Naive thymus-derived CD4-positive, alpha-beta T cell (primary cell): ENCODE data around the gene SHISAL2A. TPM values are rescaled to one million over a fixed set of nuclear protein-coding genes. Genes with fewer than 3 reads are reported as not detected.

Experiments used
- ATAC-seq: fragments of 150-1000 bp; cut with Tn5 transposase; 2 replicates; pipeline ENCODE4 v1.10.0; 2021; ENCODE audit warnings: mild to moderate bottlenecking, moderate library complexity
- CTCF ChIA-PET: fragments of 350-600 bp; sonication (Branson Sonifier 250); formaldehyde crosslinking; loops from one replicate; lab custom pipeline; 2021; ENCODE audit warnings: antibody characterized with exemption; lab: Charles Lee
- POLR2A ChIA-PET: fragments of 350-600 bp; sonication (Branson Sonifier 250); formaldehyde crosslinking; loops from one replicate; lab custom pipeline; 2021; ENCODE audit warnings: antibody characterized with exemption, inconsistent platforms; lab: Charles Lee
- DNase-seq, 9 donors: peaks; one replicate each; pipeline versions ENCODE4 v3.0.0 to v3.0.0-alpha.2; 2020 to 2022; ENCODE audit warnings: mixed read lengths in 1 of 9
- H3K27ac ChIP-seq: one replicate; pipeline ENCODE4 v1.7.0; 2013; ENCODE audit warnings: mild to moderate bottlenecking, low read depth, low read length, moderate library complexity
- H3K27me3 ChIP-seq, 2 donors: one replicate each; pipeline ENCODE4 v1.7.0; 2013; ENCODE audit warnings: low read length in 2 of 2, mild to moderate bottlenecking in 2 of 2, moderate library complexity in 2 of 2; ENCODE audit not compliant: control insufficient read depth in 2 of 2, insufficient read depth in 2 of 2
- H3K36me3 ChIP-seq, 3 experiments: 1 replicate in 2 of 3; 2 replicates in 1 of 3; pipeline ENCODE4 v1.7.0; 2013; ENCODE audit warnings: low read length in 3 of 3, mild to moderate bottlenecking in 3 of 3, moderate library complexity in 1 of 3; ENCODE audit not compliant: insufficient read depth in 3 of 3, control insufficient read depth in 2 of 3
- H3K4me1 ChIP-seq, 2 donors: one replicate each; pipeline ENCODE4 v1.7.0; 2013; ENCODE audit warnings: low read length in 2 of 2, mild to moderate bottlenecking in 2 of 2, moderate library complexity in 1 of 2; ENCODE audit not compliant: control insufficient read depth in 2 of 2, insufficient read depth in 2 of 2
- H3K4me3 ChIP-seq: 2 replicates; pipeline ENCODE4 v1.7.0; 2013; ENCODE audit warnings: mild to moderate bottlenecking, low read length
- H3K9me3 ChIP-seq, 3 experiments: 1 replicate in 2 of 3; 2 replicates in 1 of 3; pipeline ENCODE4 v1.7.0; 2013; ENCODE audit warnings: low read length in 3 of 3; ENCODE audit not compliant: control insufficient read depth in 2 of 3
- H3K27ac Mint-ChIP-seq, 9 donors: one replicate each; pipeline ENCODE4 v1.8.0; 2020 to 2022; ENCODE audit warnings: mixed read lengths in 9 of 9, mild to moderate bottlenecking in 8 of 9, moderate library complexity in 5 of 9, inconsistent platforms in 2 of 9
- H3K27me3 Mint-ChIP-seq, 5 donors: one replicate each; pipeline ENCODE4 v1.8.0; 2021 to 2022; ENCODE audit warnings: mixed read lengths in 5 of 5, mild to moderate bottlenecking in 1 of 5
- H3K36me3 Mint-ChIP-seq, 5 donors: one replicate each; pipeline ENCODE4 v1.8.0; 2020 to 2022; ENCODE audit warnings: mixed read lengths in 5 of 5, mild to moderate bottlenecking in 3 of 5, inconsistent platforms in 1 of 5
- H3K4me1 Mint-ChIP-seq, 7 donors: one replicate each; pipeline ENCODE4 v1.8.0; 2020 to 2022; ENCODE audit warnings: mixed read lengths in 7 of 7, mild to moderate bottlenecking in 3 of 7, inconsistent platforms in 1 of 7
- H3K4me3 Mint-ChIP-seq, 10 donors: one replicate each; pipeline ENCODE4 v1.8.0; 2020 to 2022; ENCODE audit warnings: mild to moderate bottlenecking in 10 of 10, mixed read lengths in 10 of 10, moderate library complexity in 6 of 10, inconsistent platforms in 2 of 10
- H3K9me3 Mint-ChIP-seq, 11 donors: one replicate each; pipeline ENCODE4 v1.8.0; 2020 to 2022; ENCODE audit warnings: mixed read lengths in 11 of 11, mild to moderate bottlenecking in 4 of 11, inconsistent platforms in 1 of 11, moderate library complexity in 1 of 11
- intact Hi-C, 2 donors: fragments of 100-400 bp; cut with micrococcal nuclease; formaldehyde crosslinking; loops; one replicate each; pipeline ENCODE4 v1.15.1; 2023
- polyA plus RNA-seq, 2 donors: library from polyadenylated mRNA; unstranded; fragments of 300-500 nt; fragmentation: Illumina TruSeq; gene quantifications; one replicate each; pipeline ENCODE4 v1.2.3, GENCODE V29; 2021
- total RNA-seq, 6 experiments: library from RNA in 5 of 6; stranded (reverse) in 5 of 6; gene quantifications; 1 replicate in 5 of 6; 2 replicates in 1 of 6; pipeline ENCODE4 v1.2.3 and lab custom pipeline; 2021 to 2026

SHISAL2A gene
- total and polyA plus RNA-seq, 7 experiments from 2014 or later: 6.8 to 87.1 (median 47.6) TPM

DNA sequence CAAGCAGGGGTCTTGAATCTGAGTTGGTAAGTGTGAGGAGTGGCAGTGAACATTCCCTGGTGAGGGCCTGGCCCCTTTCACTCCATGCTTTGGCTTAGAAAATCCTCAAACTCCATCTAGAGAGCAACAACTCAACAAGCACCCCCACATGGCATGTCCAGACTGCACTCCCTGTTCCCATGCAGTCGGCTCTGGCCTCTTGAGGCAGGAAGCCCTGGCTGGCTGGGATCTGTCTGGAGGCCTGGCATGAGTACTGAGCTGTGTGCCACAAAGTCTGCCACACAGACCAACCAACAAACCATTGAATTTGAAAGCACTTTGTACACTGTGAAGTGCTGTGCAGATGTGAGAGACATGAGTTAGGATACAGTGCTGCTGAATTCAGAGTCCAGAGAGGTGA, 40.0 kb downstream of the SHISAL2A start:
- peaks cover 0 to 56% (median 24%) of the 10 kb centered on the region in 3 experiments for H3K36me3 ChIP-seq
- no peak overlapping the region for H3K27ac ChIP-seq
- H3K9me3 ChIP-seq: no peaks in the 10 kb centered on the region
- intact Hi-C loops: no loop called here
- no peak overlapping the region for H3K4me3 ChIP-seq
- H3K36me3 Mint-ChIP-seq: peaks cover 4 to 62% (median 15%) of the 10 kb centered on the region in 5 donors
- ChIA-PET POLR2A (no interaction called here), CTCF (interaction anchor here (0.6 kb wide), 1 partner anchor 23 kb away, joined by 3 read pairs; no protein-coding TSS in a partner anchor)
- no peaks in the 10 kb centered on the region for H3K27me3 Mint-ChIP-seq
- H3K27me3 ChIP-seq: no peaks in the 10 kb centered on the region
- no peak overlapping the region for H3K4me3 Mint-ChIP-seq
- ATAC-seq (no peak), DNase-seq (no peak)
- peak overlapping the region in 2 of 9 donors; percentile 9 to 83 for H3K27ac Mint-ChIP-seq
- no peaks in the 10 kb centered on the region for H3K4me1 ChIP-seq
- H3K9me3 Mint-ChIP-seq: no peaks in the 10 kb centered on the region
- peaks cover 0 to 18% (median 4%) of the 10 kb centered on the region in 7 donors for H3K4me1 Mint-ChIP-seq

DNA sequence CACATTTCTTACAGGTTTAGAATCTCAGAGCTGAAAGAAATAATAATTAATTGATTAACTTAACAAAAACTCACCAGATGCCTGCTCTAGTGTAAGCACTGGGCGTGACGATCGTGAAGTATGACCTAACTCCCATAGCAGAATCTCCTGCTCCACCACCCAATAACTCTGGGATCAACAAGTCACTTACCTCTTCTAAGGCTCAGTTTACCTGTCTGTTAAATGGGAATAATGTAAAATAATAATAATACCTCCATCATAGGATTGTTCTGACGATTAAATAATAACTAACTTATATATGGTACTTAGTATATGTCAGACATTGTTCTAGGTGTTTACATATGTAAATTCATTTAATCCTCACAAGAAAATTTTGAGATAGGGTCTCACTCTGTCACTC, 40.5 kb downstream of the SHISAL2A start:
- no peaks in the 10 kb centered on the region for H3K4me1 ChIP-seq
- POLR2A ChIA-PET: no interaction called here
- H3K27ac ChIP-seq: no peak overlapping the region
- H3K4me3 ChIP-seq: no peak overlapping the region
- intact Hi-C loops: no loop called here
- Mint-ChIP-seq H3K27ac (peak overlapping the region in 3 of 9 donors; percentile 36 to 83 (median 46)), H3K36me3 (peaks cover 4 to 56% (median 15%) of the 10 kb centered on the region in 5 donors), H3K9me3 (no peaks in the 10 kb centered on the region), H3K27me3 (no peaks in the 10 kb centered on the region), H3K4me1 (peaks cover 0 to 18% (median 4%) of the 10 kb centered on the region in 7 donors), H3K4me3 (no peak overlapping the region)
- peaks cover 0 to 50% (median 24%) of the 10 kb centered on the region in 3 experiments for H3K36me3 ChIP-seq
- ATAC-seq (no peak), DNase-seq (no peak)
- H3K27me3 ChIP-seq: no peaks in the 10 kb centered on the region
- H3K9me3 ChIP-seq: no peaks in the 10 kb centered on the region
- CTCF ChIA-PET: interaction anchor here (0.6 kb wide), 1 partner anchor 23 kb away, joined by 3 read pairs; no protein-coding TSS in a partner anchor

DNA sequence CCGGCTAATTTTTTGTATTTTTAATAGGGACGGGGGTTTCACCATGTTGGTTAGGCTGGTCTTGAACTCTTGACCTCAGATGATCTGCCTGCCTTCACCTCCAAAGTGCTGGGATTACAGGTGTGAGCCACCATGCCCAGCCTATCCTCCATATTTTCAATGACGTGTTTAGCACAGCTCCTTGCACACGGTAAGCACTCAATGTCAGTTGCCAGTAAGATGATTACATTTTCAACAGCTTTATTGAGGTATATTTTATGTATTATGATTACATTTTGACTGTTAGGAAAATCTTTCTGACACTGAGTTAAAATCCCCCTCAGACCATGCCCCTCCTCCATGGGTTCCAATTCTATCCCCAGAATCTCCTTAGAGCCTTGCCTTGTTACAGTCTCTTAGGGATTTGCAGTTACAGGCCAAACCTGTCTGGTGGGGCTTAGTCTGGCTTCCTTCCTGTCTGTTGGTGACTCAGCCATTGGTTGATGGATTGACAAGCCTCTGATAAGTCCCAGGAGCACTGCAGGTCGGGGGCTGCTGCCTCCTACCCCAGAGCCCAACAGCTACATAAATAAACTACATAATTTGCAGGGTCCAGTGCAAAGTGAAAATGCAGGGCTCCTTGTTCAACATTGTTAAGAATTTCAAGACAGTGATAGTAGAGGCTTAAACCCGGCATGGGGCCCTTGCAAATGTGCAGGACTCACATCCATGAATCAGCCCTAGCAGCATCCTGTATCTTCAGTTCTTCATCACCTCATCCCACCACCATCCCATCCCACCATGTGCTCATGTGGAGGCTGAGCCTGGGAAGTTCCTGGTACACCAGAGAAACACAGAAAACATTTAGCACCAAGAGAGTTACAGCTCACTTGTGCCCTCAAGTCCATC, 41.8 kb downstream of the SHISAL2A start:
- ChIA-PET CTCF (no interaction called here), POLR2A (no interaction called here)
- H3K27me3 Mint-ChIP-seq: no peaks in the 10 kb centered on the region
- H3K9me3 ChIP-seq: no peaks in the 10 kb centered on the region
- H3K36me3 Mint-ChIP-seq: peaks cover 4 to 48% (median 10%) of the 10 kb centered on the region in 5 donors
- H3K27ac ChIP-seq: no peak overlapping the region
- intact Hi-C loops: no loop called here
- no peak for ATAC-seq
- H3K36me3 ChIP-seq: peaks cover 0 to 38% (median 14%) of the 10 kb centered on the region in 3 experiments
- H3K4me1 ChIP-seq: no peaks in the 10 kb centered on the region
- peak overlapping the region in 4 of 9 donors; percentile 55 to 67 (median 58) for H3K27ac Mint-ChIP-seq
- peak overlapping the region in 1 of 10 donors; percentile 28 for H3K4me3 Mint-ChIP-seq
- no peak for DNase-seq
- no peaks in the 10 kb centered on the region for H3K9me3 Mint-ChIP-seq
- peaks cover 0 to 18% (median 4%) of the 10 kb centered on the region in 7 donors for H3K4me1 Mint-ChIP-seq
- H3K4me3 ChIP-seq: no peak overlapping the region
- H3K27me3 ChIP-seq: no peaks in the 10 kb centered on the region

DNA sequence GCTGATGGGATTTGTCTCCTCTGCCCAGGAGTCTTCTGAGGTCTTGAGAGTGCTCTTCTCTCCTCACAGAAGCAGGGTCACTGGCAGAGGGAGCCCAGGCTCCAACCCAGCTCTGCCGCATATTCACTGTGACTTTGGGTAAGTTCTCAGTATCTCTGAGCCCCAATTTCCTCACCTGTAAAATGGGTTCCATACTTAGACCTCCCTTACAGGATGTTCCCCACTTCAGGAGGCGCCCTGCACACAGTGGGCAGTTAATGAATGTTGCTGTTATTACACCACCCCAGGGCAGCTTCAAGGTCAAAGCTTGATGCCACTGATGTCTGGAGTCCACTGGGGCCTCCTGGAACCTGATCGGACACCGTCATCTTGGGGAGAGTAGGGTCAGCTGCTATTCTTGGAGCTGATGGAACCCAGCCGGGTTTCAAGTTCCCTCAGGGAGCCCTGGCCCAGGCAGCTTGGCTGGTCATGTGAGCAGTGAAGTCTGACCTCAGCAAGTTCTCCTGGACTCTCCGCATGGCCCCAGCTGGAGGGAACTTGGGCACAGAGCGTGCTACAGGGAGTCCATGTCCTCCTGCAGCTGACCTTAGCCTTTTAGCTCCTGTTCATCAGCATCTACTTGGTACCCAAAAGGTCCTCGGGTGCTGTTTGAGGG, 43.4 kb downstream of the SHISAL2A start:
- Histone ChIP-seq H3K27me3 (no peaks in the 10 kb centered on the region), H3K27ac (no peak overlapping the region), H3K4me3 (no peak overlapping the region), H3K36me3 (peaks cover 0 to 32% (median 10%) of the 10 kb centered on the region in 3 experiments), H3K4me1 (no peaks in the 10 kb centered on the region), H3K9me3 (no peaks in the 10 kb centered on the region)
- CTCF ChIA-PET: interaction anchor here (0.7 kb wide), 1 partner anchor 521 kb away, joined by 3 read pairs; no protein-coding TSS in a partner anchor
- Mint-ChIP-seq H3K27me3 (no peaks in the 10 kb centered on the region), H3K27ac (peak overlapping the region in 2 of 9 donors; percentile 14 to 34), H3K4me1 (peaks cover 0 to 18% (median 4%) of the 10 kb centered on the region in 7 donors), H3K9me3 (no peaks in the 10 kb centered on the region), H3K36me3 (peaks cover 0 to 43% (median 7%) of the 10 kb centered on the region in 5 donors), H3K4me3 (no peak overlapping the region)
- ATAC-seq (no peak), DNase-seq (no peak)
- POLR2A ChIA-PET: no interaction called here
- intact Hi-C loops: no loop called here

DNA sequence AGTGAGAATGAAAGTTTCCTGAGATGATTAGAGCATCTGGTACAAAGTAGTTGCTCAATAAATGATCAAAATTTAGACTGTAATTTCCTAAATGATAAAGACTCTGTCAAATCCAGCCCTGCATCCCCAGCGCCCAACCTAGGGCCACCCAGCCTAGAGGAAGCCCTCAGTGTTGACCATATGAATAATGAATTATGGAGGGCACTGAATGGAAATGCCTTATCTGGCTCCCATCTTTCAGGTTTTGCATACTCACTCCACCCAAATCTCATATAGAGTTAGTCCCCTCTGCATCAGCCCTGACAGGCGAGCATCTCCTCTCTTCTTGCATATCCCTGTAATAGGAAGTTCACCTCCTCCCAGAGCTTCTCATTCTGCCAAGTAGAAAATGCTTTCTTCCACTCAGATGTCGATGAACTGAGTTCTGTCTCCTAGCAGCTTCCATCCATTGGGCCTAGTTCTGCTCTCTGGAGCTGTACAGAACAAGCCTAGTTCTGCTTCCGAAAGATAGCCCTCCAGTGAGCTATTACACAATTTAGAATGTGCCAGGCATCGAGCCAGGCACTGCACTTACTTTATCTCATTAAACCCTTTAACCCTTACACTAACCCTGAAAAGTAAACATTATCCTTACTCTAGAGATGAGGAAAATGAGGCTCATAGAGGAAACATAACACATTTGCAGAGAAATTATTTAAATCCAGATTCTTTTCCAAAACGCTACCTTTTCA, 44.3 kb downstream of the SHISAL2A start:
- Histone ChIP-seq H3K4me3 (no peak overlapping the region), H3K9me3 (no peaks in the 10 kb centered on the region), H3K4me1 (no peaks in the 10 kb centered on the region), H3K27me3 (no peaks in the 10 kb centered on the region), H3K36me3 (peaks cover 0 to 31% (median 10%) of the 10 kb centered on the region in 3 experiments), H3K27ac (no peak overlapping the region)
- H3K27ac Mint-ChIP-seq: peak overlapping the region in 5 of 9 donors; percentile 5 to 57 (median 52)
- POLR2A ChIA-PET: interaction anchor here (1.1 kb wide), 1 partner anchor 42 kb away, joined by 3 read pairs; no protein-coding TSS in a partner anchor
- ATAC-seq (no peak), DNase-seq (no peak)
- H3K4me1 Mint-ChIP-seq: peaks cover 0 to 18% (median 4%) of the 10 kb centered on the region in 7 donors
- H3K4me3 Mint-ChIP-seq: no peak overlapping the region
- no peaks in the 10 kb centered on the region for H3K27me3 Mint-ChIP-seq
- intact Hi-C loops: no loop called here
- CTCF ChIA-PET: interaction anchor here (0.7 kb wide), 1 partner anchor 522 kb away, joined by 3 read pairs; no protein-coding TSS in a partner anchor
- H3K36me3 Mint-ChIP-seq: peaks cover 0 to 43% (median 7%) of the 10 kb centered on the region in 5 donors
- H3K9me3 Mint-ChIP-seq: no peaks in the 10 kb centered on the region

DNA sequence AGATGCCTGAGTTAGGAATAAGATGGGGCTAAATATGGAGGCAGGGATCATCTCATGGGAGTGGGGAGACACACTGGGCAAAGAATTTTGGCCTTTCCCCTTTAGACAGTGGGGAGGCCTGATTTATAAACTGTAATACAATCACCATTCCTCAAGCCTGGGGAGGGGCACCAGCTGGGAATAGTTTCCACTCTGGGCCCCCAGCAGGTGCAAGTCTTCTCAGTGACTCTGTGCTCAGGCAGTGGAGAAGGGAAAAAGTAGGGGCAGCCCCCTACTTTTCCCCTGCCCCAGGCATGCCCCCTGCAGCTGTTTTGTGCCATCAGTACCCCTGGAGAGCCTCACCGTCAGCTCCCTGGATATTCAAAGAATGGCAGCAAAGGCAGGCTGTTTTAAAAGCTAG, 46.1 kb downstream of the SHISAL2A start:
- H3K4me1 Mint-ChIP-seq: peaks cover 0 to 26% (median 4%) of the 10 kb centered on the region in 7 donors
- peak overlapping the region in 5 of 9 donors; percentile 3 to 76 (median 40) for H3K27ac Mint-ChIP-seq
- no peaks in the 10 kb centered on the region for H3K9me3 Mint-ChIP-seq
- Histone ChIP-seq H3K36me3 (peaks cover 0 to 31% (median 10%) of the 10 kb centered on the region in 3 experiments), H3K4me1 (no peaks in the 10 kb centered on the region), H3K27me3 (no peaks in the 10 kb centered on the region), H3K9me3 (no peaks in the 10 kb centered on the region), H3K4me3 (no peak overlapping the region), H3K27ac (no peak overlapping the region)
- ChIA-PET CTCF (no interaction called here), POLR2A (interaction anchor here (0.6 kb wide), 1 partner anchor 16 kb away, joined by 3 read pairs; no protein-coding TSS in a partner anchor)
- H3K36me3 Mint-ChIP-seq: peaks cover 4 to 39% (median 18%) of the 10 kb centered on the region in 5 donors
- DNase-seq: no peak
- ATAC-seq: no peak
- intact Hi-C loops: no loop called here
- H3K27me3 Mint-ChIP-seq: no peaks in the 10 kb centered on the region
- no peak overlapping the region for H3K4me3 Mint-ChIP-seq
